Liver (tissue), 9 donors: ENCODE results near the gene SHB. TPM values are rescaled to one million over a fixed set of nuclear protein-coding genes. Genes with fewer than 3 reads are reported as not detected.

Experiments
- DNase-seq: peaks from one replicate; pipeline ENCODE4 v3.0.0-alpha.2; 2017; ENCODE audit warnings: low spot score
- H3K27ac ChIP-seq, 2 donors: one replicate each; pipeline ENCODE4 v1.7.0; 2013; ENCODE audit warnings: inconsistent platforms in 2 of 2, low read length in 2 of 2, control low read depth in 1 of 2, low read depth in 1 of 2, mild to moderate bottlenecking in 1 of 2
- H3K27me3 ChIP-seq, 4 donors: one replicate each; pipeline versions ENCODE4 v1.6.1 to v1.7.0; 2013; ENCODE audit warnings: low read length in 3 of 4, inconsistent platforms in 1 of 4, mild to moderate bottlenecking in 1 of 4, moderate library complexity in 1 of 4; ENCODE audit not compliant: control insufficient read depth in 4 of 4, insufficient read depth in 4 of 4
- H3K36me3 ChIP-seq, 4 donors: one replicate each; pipeline versions ENCODE4 v1.6.1 to v1.7.0; 2013; ENCODE audit warnings: low read length in 3 of 4, mild to moderate bottlenecking in 3 of 4, low read depth in 1 of 4, moderate library complexity in 1 of 4; ENCODE audit not compliant: control insufficient read depth in 4 of 4, insufficient read depth in 3 of 4
- H3K4me1 ChIP-seq, 4 donors: one replicate each; pipeline versions ENCODE4 v1.6.1 to v1.7.0; 2013; ENCODE audit warnings: low read length in 3 of 4, mild to moderate bottlenecking in 3 of 4, moderate library complexity in 1 of 4; ENCODE audit not compliant: control insufficient read depth in 4 of 4, insufficient read depth in 4 of 4
- H3K4me3 ChIP-seq, 3 donors: one replicate each; pipeline versions ENCODE4 v1.6.1 to v1.7.0; 2013; ENCODE audit warnings: low read length in 3 of 3, control low read depth in 1 of 3, low read depth in 1 of 3, mild to moderate bottlenecking in 1 of 3
- H3K9ac ChIP-seq, 2 donors: one replicate each; pipeline ENCODE4 v1.7.0; 2013; ENCODE audit warnings: low read length in 2 of 2, mild to moderate bottlenecking in 2 of 2, moderate library complexity in 2 of 2, control low read depth in 1 of 2, low read depth in 1 of 2
- H3K9me3 ChIP-seq, 4 donors: one replicate each; pipeline versions ENCODE4 v1.6.1 to v1.7.0; 2013; ENCODE audit warnings: low read length in 3 of 4; ENCODE audit not compliant: control insufficient read depth in 4 of 4
- EGR1 ChIP-seq, 2 donors: IDR thresholded peaks; 2 replicates each; pipeline ENCODE4 v1.6.1; 2016 to 2018; ENCODE audit warnings: antibody characterized with exemption in 2 of 2, low read depth in 2 of 2
- FOXA1 ChIP-seq: IDR thresholded peaks from 2 replicates; pipeline ENCODE4 v1.6.1; 2016; ENCODE audit warnings: antibody characterized with exemption
- FOXA2 ChIP-seq: IDR thresholded peaks from 2 replicates; pipeline ENCODE4 v1.6.1; 2016; ENCODE audit warnings: antibody characterized with exemption
- GABPA ChIP-seq, 2 donors: IDR thresholded peaks in 1 of 2; conservative IDR thresholded peaks in 1 of 2; 2 replicates each; pipeline ENCODE4 v1.6.1; 2016; ENCODE audit warnings: antibody characterized with exemption in 2 of 2, mild to moderate bottlenecking in 1 of 2, moderate library complexity in 1 of 2
- HNF4A ChIP-seq, 2 donors: conservative IDR thresholded peaks; 2 replicates each; pipeline ENCODE4 v1.6.1; 2016; ENCODE audit warnings: antibody characterized with exemption in 2 of 2, mild to moderate bottlenecking in 2 of 2
- HNF4G ChIP-seq: IDR thresholded peaks from 2 replicates; pipeline ENCODE4 v1.6.1; 2016; ENCODE audit warnings: antibody characterized with exemption
- JUND ChIP-seq, 2 donors: IDR thresholded peaks; 2 replicates each; pipeline ENCODE4 v1.6.1; 2016; ENCODE audit warnings: antibody characterized with exemption in 2 of 2
- NR2F2 ChIP-seq: IDR thresholded peaks from 2 replicates; pipeline ENCODE4 v1.6.1; 2016; ENCODE audit warnings: antibody characterized with exemption
- RAD21 ChIP-seq, 2 donors: IDR thresholded peaks; 2 replicates each; pipeline ENCODE4 v1.6.1; 2016; ENCODE audit warnings: antibody characterized with exemption in 2 of 2, mild to moderate bottlenecking in 2 of 2
- RXRA ChIP-seq, 2 donors: IDR thresholded peaks; 2 replicates each; pipeline ENCODE4 v1.6.1; 2017 to 2018; ENCODE audit warnings: antibody characterized with exemption in 2 of 2, mild to moderate bottlenecking in 1 of 2
- SP1 ChIP-seq: IDR thresholded peaks from 2 replicates; pipeline ENCODE4 v1.6.1; 2018; ENCODE audit warnings: antibody characterized with exemption, mild to moderate bottlenecking
- TAF1 ChIP-seq: conservative IDR thresholded peaks from 2 replicates; pipeline ENCODE4 v1.6.1; 2016; ENCODE audit warnings: antibody characterized with exemption, mild to moderate bottlenecking
- YY1 ChIP-seq: IDR thresholded peaks from 2 replicates; pipeline ENCODE4 v1.6.1; 2016; ENCODE audit warnings: antibody characterized with exemption, mild to moderate bottlenecking
- WGBS: extraction: QIAGEN DNeasy Blood & Tissue Kit; methylation state at CpG from one replicate; pipeline ENCODE4 v1.1.7; 2013; 5-methylcytosine and 5-hydroxymethylcytosine counted together
- polyA plus RNA-seq, 2 donors: library from polyadenylated mRNA; stranded (reverse) in 1 of 2; unstranded in 1 of 2; fragments of 200-250 nt in 1 of 2; fragments of >200 nt in 1 of 2; fragmentation: Nextera tagmentation in 1 of 2; extraction: Ambion mirVana in 1 of 2; gene quantifications; one replicate each; pipeline versions ENCODE4 v1.2.1 to v1.2.3, GENCODE V29; 2013 to 2015
- total RNA-seq, 2 donors: library from RNA; depleted of rRNA; stranded (reverse); fragments of >200 nt; gene quantifications; one replicate each; pipeline ENCODE4 v1.2.3, GENCODE V29; 2014
- TF ChIP-seq, protein P1 (sequence below): IDR thresholded peaks from 2 replicates; pipeline ENCODE4 v1.6.1; 2016; ENCODE audit warnings: antibody characterized with exemption
- TF ChIP-seq, protein P2 (sequence below): fragments of 150-350 bp; IDR thresholded peaks from 2 replicates; pipeline ENCODE4 v1.5.1; 2017; ENCODE audit warnings: improper control_type of control experiment, low read depth, low read length; ENCODE audit not compliant: missing input control
- TF ChIP-seq, protein P3 (sequence below): IDR thresholded peaks from 2 replicates; pipeline ENCODE4 v1.6.1; 2016; ENCODE audit warnings: antibody characterized with exemption
- TF ChIP-seq, protein P4 (sequence below): IDR thresholded peaks from 2 replicates; pipeline ENCODE4 v1.6.1; 2016; ENCODE audit warnings: antibody characterized with exemption, mild to moderate bottlenecking
- donor health status: healthy.
- donor health status: healthy.
- donor health status: healthy.
- donor health status: healthy.
- donor health status: healthy.

SHB gene
- total and polyA plus RNA-seq, 4 donors, result 3.4 to 17.3 (median 7.0) TPM

DNA sequence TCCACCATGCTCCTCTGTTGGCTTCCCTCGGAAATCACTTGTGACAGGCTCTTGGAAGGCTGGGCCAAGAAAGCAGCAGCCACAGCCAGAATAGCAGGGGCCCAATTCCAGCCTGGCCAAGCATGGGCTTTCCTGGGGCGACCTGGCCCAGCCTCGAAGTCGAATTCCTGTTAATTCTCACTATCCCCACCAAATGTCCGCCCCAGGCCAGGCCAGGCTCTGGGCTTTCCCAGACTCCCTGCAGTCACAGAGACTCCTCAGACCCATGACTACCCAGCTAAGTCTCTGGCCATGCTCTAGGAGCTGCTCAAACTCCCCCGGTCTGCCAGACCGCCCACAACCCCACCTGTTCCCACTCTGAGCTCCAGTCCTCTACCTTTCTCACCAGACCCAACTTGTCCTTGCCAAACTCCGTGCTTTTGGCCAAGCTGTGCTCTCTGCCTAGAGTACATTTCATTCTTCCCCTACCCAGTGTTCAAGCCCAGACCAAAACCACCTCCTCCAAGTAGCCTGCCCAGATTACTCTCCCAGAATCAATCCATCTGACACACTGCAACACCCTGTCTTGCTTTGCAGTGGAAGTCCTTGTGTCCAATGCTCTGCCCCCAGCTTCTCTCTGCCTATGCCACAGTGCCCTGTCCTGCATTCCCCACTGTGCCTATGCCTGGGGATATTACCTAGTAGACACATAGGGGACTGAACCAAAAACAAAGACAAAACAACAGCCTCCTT lies 26.2 kb downstream of the SHB start:
- peaks cover 25 to 75% (median 57%) of the 10 kb centered on the region in 4 donors for H3K4me1 ChIP-seq
- WGBS, result 88% methylated on average over 8 of the region's 8 CpGs
- no peak for TF ChIP-seq NR2F2
- no peak for TF ChIP-seq SP1
- TF ChIP-seq, protein P1, sequence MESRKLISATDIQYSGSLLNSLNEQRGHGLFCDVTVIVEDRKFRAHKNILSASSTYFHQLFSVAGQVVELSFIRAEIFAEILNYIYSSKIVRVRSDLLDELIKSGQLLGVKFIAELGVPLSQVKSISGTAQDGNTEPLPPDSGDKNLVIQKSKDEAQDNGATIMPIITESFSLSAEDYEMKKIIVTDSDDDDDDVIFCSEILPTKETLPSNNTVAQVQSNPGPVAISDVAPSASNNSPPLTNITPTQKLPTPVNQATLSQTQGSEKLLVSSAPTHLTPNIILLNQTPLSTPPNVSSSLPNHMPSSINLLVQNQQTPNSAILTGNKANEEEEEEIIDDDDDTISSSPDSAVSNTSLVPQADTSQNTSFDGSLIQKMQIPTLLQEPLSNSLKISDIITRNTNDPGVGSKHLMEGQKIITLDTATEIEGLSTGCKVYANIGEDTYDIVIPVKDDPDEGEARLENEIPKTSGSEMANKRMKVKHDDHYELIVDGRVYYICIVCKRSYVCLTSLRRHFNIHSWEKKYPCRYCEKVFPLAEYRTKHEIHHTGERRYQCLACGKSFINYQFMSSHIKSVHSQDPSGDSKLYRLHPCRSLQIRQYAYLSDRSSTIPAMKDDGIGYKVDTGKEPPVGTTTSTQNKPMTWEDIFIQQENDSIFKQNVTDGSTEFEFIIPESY, result no peak
- no peak for TF ChIP-seq YY1
- TF ChIP-seq FOXA2, result no peak
- TF ChIP-seq HNF4A (conservative IDR thresholded peaks at IDR 0.05), result no peak
- no peak for TF ChIP-seq RXRA (IDR thresholded peaks at IDR 0.05)
- TF ChIP-seq, protein P2, sequence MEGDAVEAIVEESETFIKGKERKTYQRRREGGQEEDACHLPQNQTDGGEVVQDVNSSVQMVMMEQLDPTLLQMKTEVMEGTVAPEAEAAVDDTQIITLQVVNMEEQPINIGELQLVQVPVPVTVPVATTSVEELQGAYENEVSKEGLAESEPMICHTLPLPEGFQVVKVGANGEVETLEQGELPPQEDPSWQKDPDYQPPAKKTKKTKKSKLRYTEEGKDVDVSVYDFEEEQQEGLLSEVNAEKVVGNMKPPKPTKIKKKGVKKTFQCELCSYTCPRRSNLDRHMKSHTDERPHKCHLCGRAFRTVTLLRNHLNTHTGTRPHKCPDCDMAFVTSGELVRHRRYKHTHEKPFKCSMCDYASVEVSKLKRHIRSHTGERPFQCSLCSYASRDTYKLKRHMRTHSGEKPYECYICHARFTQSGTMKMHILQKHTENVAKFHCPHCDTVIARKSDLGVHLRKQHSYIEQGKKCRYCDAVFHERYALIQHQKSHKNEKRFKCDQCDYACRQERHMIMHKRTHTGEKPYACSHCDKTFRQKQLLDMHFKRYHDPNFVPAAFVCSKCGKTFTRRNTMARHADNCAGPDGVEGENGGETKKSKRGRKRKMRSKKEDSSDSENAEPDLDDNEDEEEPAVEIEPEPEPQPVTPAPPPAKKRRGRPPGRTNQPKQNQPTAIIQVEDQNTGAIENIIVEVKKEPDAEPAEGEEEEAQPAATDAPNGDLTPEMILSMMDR, result no peak
- TF ChIP-seq, protein P3, sequence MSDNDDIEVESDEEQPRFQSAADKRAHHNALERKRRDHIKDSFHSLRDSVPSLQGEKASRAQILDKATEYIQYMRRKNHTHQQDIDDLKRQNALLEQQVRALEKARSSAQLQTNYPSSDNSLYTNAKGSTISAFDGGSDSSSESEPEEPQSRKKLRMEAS, result no peak
- TF ChIP-seq FOXA1, result no peak
- TF ChIP-seq, protein P4, sequence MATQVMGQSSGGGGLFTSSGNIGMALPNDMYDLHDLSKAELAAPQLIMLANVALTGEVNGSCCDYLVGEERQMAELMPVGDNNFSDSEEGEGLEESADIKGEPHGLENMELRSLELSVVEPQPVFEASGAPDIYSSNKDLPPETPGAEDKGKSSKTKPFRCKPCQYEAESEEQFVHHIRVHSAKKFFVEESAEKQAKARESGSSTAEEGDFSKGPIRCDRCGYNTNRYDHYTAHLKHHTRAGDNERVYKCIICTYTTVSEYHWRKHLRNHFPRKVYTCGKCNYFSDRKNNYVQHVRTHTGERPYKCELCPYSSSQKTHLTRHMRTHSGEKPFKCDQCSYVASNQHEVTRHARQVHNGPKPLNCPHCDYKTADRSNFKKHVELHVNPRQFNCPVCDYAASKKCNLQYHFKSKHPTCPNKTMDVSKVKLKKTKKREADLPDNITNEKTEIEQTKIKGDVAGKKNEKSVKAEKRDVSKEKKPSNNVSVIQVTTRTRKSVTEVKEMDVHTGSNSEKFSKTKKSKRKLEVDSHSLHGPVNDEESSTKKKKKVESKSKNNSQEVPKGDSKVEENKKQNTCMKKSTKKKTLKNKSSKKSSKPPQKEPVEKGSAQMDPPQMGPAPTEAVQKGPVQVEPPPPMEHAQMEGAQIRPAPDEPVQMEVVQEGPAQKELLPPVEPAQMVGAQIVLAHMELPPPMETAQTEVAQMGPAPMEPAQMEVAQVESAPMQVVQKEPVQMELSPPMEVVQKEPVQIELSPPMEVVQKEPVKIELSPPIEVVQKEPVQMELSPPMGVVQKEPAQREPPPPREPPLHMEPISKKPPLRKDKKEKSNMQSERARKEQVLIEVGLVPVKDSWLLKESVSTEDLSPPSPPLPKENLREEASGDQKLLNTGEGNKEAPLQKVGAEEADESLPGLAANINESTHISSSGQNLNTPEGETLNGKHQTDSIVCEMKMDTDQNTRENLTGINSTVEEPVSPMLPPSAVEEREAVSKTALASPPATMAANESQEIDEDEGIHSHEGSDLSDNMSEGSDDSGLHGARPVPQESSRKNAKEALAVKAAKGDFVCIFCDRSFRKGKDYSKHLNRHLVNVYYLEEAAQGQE, result no peak
- H3K9me3 ChIP-seq, result no peaks in the 10 kb centered on the region
- DNase-seq, result no peak
- no peaks in the 10 kb centered on the region for H3K27me3 ChIP-seq
- H3K4me3 ChIP-seq, result no peak overlapping the region
- H3K9ac ChIP-seq, result no peak overlapping the region
- peaks cover 0 to 2% (median 0%) of the 10 kb centered on the region in 4 donors for H3K36me3 ChIP-seq
- H3K27ac ChIP-seq, result no peak overlapping the region

DNA sequence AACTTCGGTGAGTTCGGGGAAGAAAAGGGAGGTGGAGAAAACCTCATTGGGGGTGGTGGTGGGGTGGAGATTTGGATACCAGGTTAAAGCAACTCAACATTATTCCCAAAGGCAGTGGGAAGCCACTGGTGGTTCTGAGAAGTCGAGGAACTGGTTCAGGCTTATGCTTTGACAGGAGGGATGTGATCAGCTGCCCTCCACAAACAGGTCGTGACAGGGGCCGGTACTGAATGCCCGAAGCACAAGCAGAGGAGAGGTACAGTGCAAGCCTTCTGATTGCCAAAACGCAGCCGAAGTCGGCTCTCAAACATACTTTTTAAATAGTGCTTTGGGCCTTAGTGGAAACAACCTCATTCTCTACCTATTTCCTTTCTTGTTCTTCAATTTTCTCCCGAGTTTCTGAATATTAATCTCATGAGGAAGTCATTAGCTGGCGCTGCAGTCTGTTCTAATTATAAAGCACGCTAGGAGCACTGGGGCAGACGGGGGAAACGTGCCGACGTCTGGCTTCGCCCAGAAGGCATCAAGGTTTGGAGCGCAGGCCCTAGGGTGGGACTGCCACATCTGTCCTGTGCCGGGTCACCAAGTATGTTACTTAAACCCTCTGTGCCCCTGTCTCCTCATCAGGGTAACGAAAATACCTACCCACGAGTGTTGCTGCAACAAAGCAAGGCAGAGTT lies 27.3 kb downstream of the SHB start:
- Histone ChIP-seq H3K36me3 (peaks cover 0 to 2% (median 0%) of the 10 kb centered on the region in 4 donors), H3K27me3 (no peaks in the 10 kb centered on the region), H3K9ac (no peak overlapping the region), H3K9me3 (no peaks in the 10 kb centered on the region), H3K4me3 (no peak overlapping the region), H3K4me1 (peaks cover 22 to 76% (median 52%) of the 10 kb centered on the region in 4 donors), H3K27ac (no peak overlapping the region)
- 85% methylated on average over 21 of the region's 21 CpGs for WGBS
- no peak for DNase-seq
- no peak for TF ChIP-seq GABPA (IDR thresholded peaks at IDR 0.05 in 1 of 2, conservative IDR thresholded peaks at IDR 0.05 in 1 of 2)
- TF ChIP-seq, protein P3, result no peak
- TF ChIP-seq JUND (IDR thresholded peaks at IDR 0.05), result no peak
- TF ChIP-seq FOXA2, result no peak
- TF ChIP-seq TAF1, result no peak
- no peak for TF ChIP-seq FOXA1
- no peak for TF ChIP-seq HNF4A (conservative IDR thresholded peaks at IDR 0.05)
- no peak for TF ChIP-seq SP1
- no peak for TF ChIP-seq EGR1 (IDR thresholded peaks at IDR 0.05; ENCODE audit: low read depth in 2 of 2)
- TF ChIP-seq, protein P1, result no peak
- TF ChIP-seq NR2F2, result no peak
- TF ChIP-seq RAD21 (IDR thresholded peaks at IDR 0.05), result no peak
- no peak for TF ChIP-seq HNF4G
